ENCODE measurements around the gene IDE.

DNA sequence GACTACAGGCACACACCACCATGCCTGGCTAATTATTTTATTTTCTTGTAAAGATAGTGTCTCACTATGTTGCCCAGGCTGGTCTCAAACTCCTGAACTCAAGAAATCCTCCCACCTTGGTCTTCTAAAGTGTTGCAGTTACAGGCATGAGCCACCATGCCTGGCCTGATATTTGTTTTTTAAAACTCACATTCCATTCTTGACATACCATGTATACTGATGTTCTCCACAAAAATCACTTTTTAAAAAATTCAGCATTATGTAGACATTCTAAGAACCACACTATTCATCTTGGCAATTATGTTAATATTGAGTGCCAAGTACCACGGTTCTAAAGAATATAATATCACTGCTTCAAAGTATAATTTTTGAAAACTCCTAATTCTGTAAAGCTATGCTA, 43.5 kb downstream of the IDE start:
- TF ChIP-seq TAF1 (CRISPR knock-in tag; IDR thresholded peaks at IDR 0.05) = no peak
- no peak for TF ChIP-seq JUND (CRISPR knock-in tag; IDR thresholded peaks at IDR 0.05)
- TF ChIP-seq, protein P1, sequence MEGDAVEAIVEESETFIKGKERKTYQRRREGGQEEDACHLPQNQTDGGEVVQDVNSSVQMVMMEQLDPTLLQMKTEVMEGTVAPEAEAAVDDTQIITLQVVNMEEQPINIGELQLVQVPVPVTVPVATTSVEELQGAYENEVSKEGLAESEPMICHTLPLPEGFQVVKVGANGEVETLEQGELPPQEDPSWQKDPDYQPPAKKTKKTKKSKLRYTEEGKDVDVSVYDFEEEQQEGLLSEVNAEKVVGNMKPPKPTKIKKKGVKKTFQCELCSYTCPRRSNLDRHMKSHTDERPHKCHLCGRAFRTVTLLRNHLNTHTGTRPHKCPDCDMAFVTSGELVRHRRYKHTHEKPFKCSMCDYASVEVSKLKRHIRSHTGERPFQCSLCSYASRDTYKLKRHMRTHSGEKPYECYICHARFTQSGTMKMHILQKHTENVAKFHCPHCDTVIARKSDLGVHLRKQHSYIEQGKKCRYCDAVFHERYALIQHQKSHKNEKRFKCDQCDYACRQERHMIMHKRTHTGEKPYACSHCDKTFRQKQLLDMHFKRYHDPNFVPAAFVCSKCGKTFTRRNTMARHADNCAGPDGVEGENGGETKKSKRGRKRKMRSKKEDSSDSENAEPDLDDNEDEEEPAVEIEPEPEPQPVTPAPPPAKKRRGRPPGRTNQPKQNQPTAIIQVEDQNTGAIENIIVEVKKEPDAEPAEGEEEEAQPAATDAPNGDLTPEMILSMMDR (CRISPR knock-in tag; IDR thresholded peaks at IDR 0.05) = no peak
- TF ChIP-seq, protein P2, sequence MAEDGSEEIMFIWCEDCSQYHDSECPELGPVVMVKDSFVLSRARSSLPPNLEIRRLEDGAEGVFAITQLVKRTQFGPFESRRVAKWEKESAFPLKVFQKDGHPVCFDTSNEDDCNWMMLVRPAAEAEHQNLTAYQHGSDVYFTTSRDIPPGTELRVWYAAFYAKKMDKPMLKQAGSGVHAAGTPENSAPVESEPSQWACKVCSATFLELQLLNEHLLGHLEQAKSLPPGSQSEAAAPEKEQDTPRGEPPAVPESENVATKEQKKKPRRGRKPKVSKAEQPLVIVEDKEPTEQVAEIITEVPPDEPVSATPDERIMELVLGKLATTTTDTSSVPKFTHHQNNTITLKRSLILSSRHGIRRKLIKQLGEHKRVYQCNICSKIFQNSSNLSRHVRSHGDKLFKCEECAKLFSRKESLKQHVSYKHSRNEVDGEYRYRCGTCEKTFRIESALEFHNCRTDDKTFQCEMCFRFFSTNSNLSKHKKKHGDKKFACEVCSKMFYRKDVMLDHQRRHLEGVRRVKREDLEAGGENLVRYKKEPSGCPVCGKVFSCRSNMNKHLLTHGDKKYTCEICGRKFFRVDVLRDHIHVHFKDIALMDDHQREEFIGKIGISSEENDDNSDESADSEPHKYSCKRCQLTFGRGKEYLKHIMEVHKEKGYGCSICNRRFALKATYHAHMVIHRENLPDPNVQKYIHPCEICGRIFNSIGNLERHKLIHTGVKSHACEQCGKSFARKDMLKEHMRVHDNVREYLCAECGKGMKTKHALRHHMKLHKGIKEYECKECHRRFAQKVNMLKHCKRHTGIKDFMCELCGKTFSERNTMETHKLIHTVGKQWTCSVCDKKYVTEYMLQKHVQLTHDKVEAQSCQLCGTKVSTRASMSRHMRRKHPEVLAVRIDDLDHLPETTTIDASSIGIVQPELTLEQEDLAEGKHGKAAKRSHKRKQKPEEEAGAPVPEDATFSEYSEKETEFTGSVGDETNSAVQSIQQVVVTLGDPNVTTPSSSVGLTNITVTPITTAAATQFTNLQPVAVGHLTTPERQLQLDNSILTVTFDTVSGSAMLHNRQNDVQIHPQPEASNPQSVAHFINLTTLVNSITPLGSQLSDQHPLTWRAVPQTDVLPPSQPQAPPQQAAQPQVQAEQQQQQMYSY (CRISPR knock-in tag; IDR thresholded peaks at IDR 0.05) = no peak
- TF ChIP-seq SRSF9 (IDR thresholded peaks at IDR 0.05; ENCODE audit: borderline replicate concordance, insufficient read depth, low read depth, low read length, poor library complexity, severe bottlenecking) = no peak
- TF ChIP-seq ONECUT2 (CRISPR knock-in tag; IDR thresholded peaks at IDR 0.05) = no peak
- TF ChIP-seq ZNF777 (CRISPR knock-in tag; IDR thresholded peaks at IDR 0.05) = no peak
- TF ChIP-seq ELF3 (CRISPR knock-in tag; IDR thresholded peaks at IDR 0.05) = no peak
- TF ChIP-seq, protein P3, sequence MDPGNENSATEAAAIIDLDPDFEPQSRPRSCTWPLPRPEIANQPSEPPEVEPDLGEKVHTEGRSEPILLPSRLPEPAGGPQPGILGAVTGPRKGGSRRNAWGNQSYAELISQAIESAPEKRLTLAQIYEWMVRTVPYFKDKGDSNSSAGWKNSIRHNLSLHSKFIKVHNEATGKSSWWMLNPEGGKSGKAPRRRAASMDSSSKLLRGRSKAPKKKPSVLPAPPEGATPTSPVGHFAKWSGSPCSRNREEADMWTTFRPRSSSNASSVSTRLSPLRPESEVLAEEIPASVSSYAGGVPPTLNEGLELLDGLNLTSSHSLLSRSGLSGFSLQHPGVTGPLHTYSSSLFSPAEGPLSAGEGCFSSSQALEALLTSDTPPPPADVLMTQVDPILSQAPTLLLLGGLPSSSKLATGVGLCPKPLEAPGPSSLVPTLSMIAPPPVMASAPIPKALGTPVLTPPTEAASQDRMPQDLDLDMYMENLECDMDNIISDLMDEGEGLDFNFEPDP (CRISPR knock-in tag; conservative IDR thresholded peaks at IDR 0.05) = no peak
- TF ChIP-seq, protein P4, sequence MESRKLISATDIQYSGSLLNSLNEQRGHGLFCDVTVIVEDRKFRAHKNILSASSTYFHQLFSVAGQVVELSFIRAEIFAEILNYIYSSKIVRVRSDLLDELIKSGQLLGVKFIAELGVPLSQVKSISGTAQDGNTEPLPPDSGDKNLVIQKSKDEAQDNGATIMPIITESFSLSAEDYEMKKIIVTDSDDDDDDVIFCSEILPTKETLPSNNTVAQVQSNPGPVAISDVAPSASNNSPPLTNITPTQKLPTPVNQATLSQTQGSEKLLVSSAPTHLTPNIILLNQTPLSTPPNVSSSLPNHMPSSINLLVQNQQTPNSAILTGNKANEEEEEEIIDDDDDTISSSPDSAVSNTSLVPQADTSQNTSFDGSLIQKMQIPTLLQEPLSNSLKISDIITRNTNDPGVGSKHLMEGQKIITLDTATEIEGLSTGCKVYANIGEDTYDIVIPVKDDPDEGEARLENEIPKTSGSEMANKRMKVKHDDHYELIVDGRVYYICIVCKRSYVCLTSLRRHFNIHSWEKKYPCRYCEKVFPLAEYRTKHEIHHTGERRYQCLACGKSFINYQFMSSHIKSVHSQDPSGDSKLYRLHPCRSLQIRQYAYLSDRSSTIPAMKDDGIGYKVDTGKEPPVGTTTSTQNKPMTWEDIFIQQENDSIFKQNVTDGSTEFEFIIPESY (CRISPR knock-in tag; IDR thresholded peaks at IDR 0.05) = no peak
- TF ChIP-seq ZNF10 (CRISPR knock-in tag; IDR thresholded peaks at IDR 0.05; ENCODE audit: borderline replicate concordance, low read depth) = no peak

All from HepG2 (cell line).